H9 (cell line): ENCODE results near the gene PDCD1. TPM values are rescaled to one million over a fixed set of nuclear protein-coding genes. Genes with fewer than 3 reads are reported as not detected.

Source experiments
- DNase-seq: peaks from one replicate; pipeline ENCODE4 v3.0.0-alpha.2; 2017
- H2AFZ ChIP-seq: one replicate; pipeline ENCODE4 v1.6.1; 2013; ENCODE audit warnings: mild to moderate bottlenecking, low read length, control low read depth, moderate library complexity
- H2AK5ac ChIP-seq: 2 replicates; pipeline ENCODE4 v1.6.1; 2013; ENCODE audit warnings: low read length, control low read depth, mixed read lengths; ENCODE audit not compliant: insufficient read length
- H2BK120ac ChIP-seq: one replicate; pipeline ENCODE4 v1.6.1; 2013; ENCODE audit warnings: low read depth, mild to moderate bottlenecking, low read length, control low read depth, inconsistent platforms; ENCODE audit not compliant: poor library complexity, severe bottlenecking
- H2BK12ac ChIP-seq: 2 replicates; pipeline ENCODE4 v1.6.1; 2013; ENCODE audit warnings: low read length, control low read depth, mixed read lengths, low read depth; ENCODE audit not compliant: insufficient read length
- H2BK15ac ChIP-seq: 2 replicates; pipeline ENCODE4 v1.6.1; 2013; ENCODE audit warnings: low read depth, low read length, control low read depth
- H2BK20ac ChIP-seq: one replicate; pipeline ENCODE4 v1.6.1; 2013; ENCODE audit warnings: low read depth, mild to moderate bottlenecking, low read length, control low read depth, inconsistent platforms; ENCODE audit not compliant: poor library complexity, severe bottlenecking
- H2BK5ac ChIP-seq: 2 replicates; pipeline ENCODE4 v1.6.1; 2013; ENCODE audit warnings: low read length, control low read depth, mixed read lengths; ENCODE audit not compliant: insufficient read length
- H3K14ac ChIP-seq: 2 replicates; pipeline ENCODE4 v1.6.1; 2013; ENCODE audit warnings: low read length, control low read depth; ENCODE audit not compliant: insufficient read depth
- H3K18ac ChIP-seq: 2 replicates; pipeline ENCODE4 v1.6.1; 2013; ENCODE audit warnings: low read depth, mild to moderate bottlenecking, mixed read lengths, low read length, control low read depth; ENCODE audit not compliant: insufficient read length
- H3K23ac ChIP-seq: 2 replicates; pipeline ENCODE4 v1.6.1; 2013; ENCODE audit warnings: low read length, control low read depth, mixed read lengths, low read depth; ENCODE audit not compliant: insufficient read length
- H3K23me2 ChIP-seq: 2 replicates; pipeline ENCODE4 v1.6.1; 2013; ENCODE audit warnings: low read depth, mild to moderate bottlenecking, mixed read lengths, low read length, control low read depth; ENCODE audit not compliant: insufficient read length, poor library complexity, severe bottlenecking
- H3K27ac ChIP-seq: 2 replicates; pipeline ENCODE4 v1.5.1; 2013; ENCODE audit warnings: low read length, control low read depth, mixed read lengths, low read depth; ENCODE audit not compliant: insufficient read length
- H3K27me3 ChIP-seq: 2 replicates; pipeline ENCODE4 v1.6.1; 2013; ENCODE audit warnings: low read length, control low read depth, inconsistent platforms; ENCODE audit not compliant: insufficient read depth
- H3K4ac ChIP-seq: 2 replicates; pipeline ENCODE4 v1.6.1; 2013; ENCODE audit warnings: low read depth, mild to moderate bottlenecking, control low read depth, inconsistent platforms, low read length, moderate library complexity
- H3K4me1 ChIP-seq: 2 replicates; pipeline ENCODE4 v1.6.1; 2013; ENCODE audit warnings: low read length, control low read depth, inconsistent platforms; ENCODE audit not compliant: insufficient read depth
- H3K4me2 ChIP-seq: 2 replicates; pipeline ENCODE4 v1.6.1; 2013; ENCODE audit warnings: low read length, control low read depth, mixed read lengths; ENCODE audit not compliant: insufficient read length, insufficient read depth
- H3K56ac ChIP-seq: 2 replicates; pipeline ENCODE4 v1.6.1; 2013; ENCODE audit warnings: low read depth, mild to moderate bottlenecking, mixed read lengths, low read length, control low read depth; ENCODE audit not compliant: insufficient read length
- H3K79me1 ChIP-seq: 2 replicates; pipeline ENCODE4 v1.6.1; 2013; ENCODE audit warnings: low read depth, mild to moderate bottlenecking, moderate library complexity, low read length, control low read depth, inconsistent platforms; ENCODE audit not compliant: insufficient read depth, poor library complexity, severe bottlenecking
- H3K79me2 ChIP-seq: 2 replicates; pipeline ENCODE4 v1.6.1; 2013; ENCODE audit warnings: low read length, control low read depth, inconsistent platforms; ENCODE audit not compliant: insufficient read depth
- H3K9ac ChIP-seq: 2 replicates; pipeline ENCODE4 v1.6.1; 2013; ENCODE audit warnings: low read length, control low read depth, mixed read lengths; ENCODE audit not compliant: insufficient read length; ENCODE audit errors: extremely low read depth
- H3K9me3 ChIP-seq: one replicate; pipeline ENCODE4 v1.6.1; 2013; ENCODE audit warnings: low read depth, low read length, inconsistent platforms; ENCODE audit not compliant: control insufficient read depth
- H3T11ph ChIP-seq: one replicate; pipeline ENCODE4 v1.6.1; 2013; ENCODE audit warnings: mild to moderate bottlenecking, low read length, control low read depth, inconsistent platforms
- H4K20me1 ChIP-seq: one replicate; pipeline ENCODE4 v1.6.1; 2013; ENCODE audit not compliant: control insufficient read depth, insufficient read length, insufficient read depth
- H4K5ac ChIP-seq: 2 replicates; pipeline ENCODE4 v1.6.1; 2013; ENCODE audit warnings: low read depth, mild to moderate bottlenecking, mixed read lengths, low read length, control low read depth; ENCODE audit not compliant: insufficient read length
- H4K8ac ChIP-seq: replicated peaks from 2 replicates; pipeline ENCODE4 v1.6.1; 2013; ENCODE audit warnings: low read length, control low read depth, mixed read lengths, low read depth; ENCODE audit not compliant: insufficient read length
- H4K91ac ChIP-seq: 2 replicates; pipeline ENCODE4 v1.6.1; 2013; ENCODE audit warnings: low read depth, mild to moderate bottlenecking, moderate library complexity, mixed read lengths, low read length, control low read depth; ENCODE audit not compliant: insufficient read length
- H3K27ac Mint-ChIP-seq, 3 experiments: 2 replicates in 2 of 3; 3 replicates in 1 of 3; pipeline ENCODE4 v1.8.0; 2020 to 2021; ENCODE audit warnings: mixed read lengths in 3 of 3, mild to moderate bottlenecking in 1 of 3, moderate library complexity in 1 of 3
- H3K27me3 Mint-ChIP-seq: 2 replicates; pipeline ENCODE4 v1.8.0; 2021; ENCODE audit warnings: low read depth, mild to moderate bottlenecking, moderate library complexity, mixed read lengths
- H3K36me3 Mint-ChIP-seq, 3 experiments: 2 replicates in 2 of 3; 3 replicates in 1 of 3; pipeline ENCODE4 v1.8.0; 2020 to 2021; ENCODE audit warnings: low read depth in 3 of 3, mixed read lengths in 3 of 3; ENCODE audit not compliant: insufficient read depth in 1 of 3
- H3K4me1 Mint-ChIP-seq, 2 experiments: 2 replicates each; pipeline ENCODE4 v1.8.0; 2020; ENCODE audit warnings: mixed read lengths in 2 of 2
- H3K4me3 Mint-ChIP-seq, 2 experiments: 2 replicates in 1 of 2; 3 replicates in 1 of 2; pipeline ENCODE4 v1.8.0; 2020 to 2021; ENCODE audit warnings: mild to moderate bottlenecking in 2 of 2, mixed read lengths in 2 of 2, moderate library complexity in 1 of 2
- H3K9me3 Mint-ChIP-seq, 2 experiments: 2 replicates in 1 of 2; 3 replicates in 1 of 2; pipeline ENCODE4 v1.8.0; 2020; ENCODE audit warnings: mild to moderate bottlenecking in 2 of 2, mixed read lengths in 2 of 2, moderate library complexity in 1 of 2
- CTCF ChIP-seq: fragments of 200-600 bp; sonication (generic); conservative IDR thresholded peaks from 3 replicates; pipeline ENCODE4 v1.8.0; 2021; ENCODE audit warnings: antibody characterized with exemption, mild to moderate bottlenecking
- WGBS: extraction: QIAGEN DNeasy Blood & Tissue Kit; methylation state at CpG from one replicate; pipeline ENCODE4 v1.1.7; 2013; ENCODE audit warnings: missing lambda C conversion rate, low lambda C conversion rate, mixed read lengths; ENCODE audit not compliant: insufficient read length; ENCODE audit errors: extremely low coverage; 5-methylcytosine and 5-hydroxymethylcytosine counted together
- total RNA-seq: library from RNA; stranded (reverse); gene quantifications from 2 replicates; pipeline ENCODE4 v1.2.1, GENCODE V29; 2021

PDCD1 gene
- total RNA-seq, 1 experiment from 2014 or later: 1.6 TPM

GRCh38 chr2:241855245-241855887, 3.3 kb downstream of the PDCD1 start:
- no peak overlapping the region for H2BK20ac ChIP-seq
- no peak overlapping the region for H3K4me2 ChIP-seq
- no peak overlapping the region for H2BK12ac ChIP-seq
- H2BK120ac ChIP-seq: no peak overlapping the region
- H3K23ac ChIP-seq: no peak overlapping the region
- H3K36me3 Mint-ChIP-seq: no peaks in the 10 kb centered on the region
- H3K4me3 Mint-ChIP-seq: no peak overlapping the region
- H3K27me3 Mint-ChIP-seq: peaks cover 2% of the 10 kb centered on the region; the same call in 1 of the 2 replicates
- no peaks in the 10 kb centered on the region for H3K4me1 ChIP-seq
- no peak overlapping the region for H4K91ac ChIP-seq
- H3K79me1 ChIP-seq: no peaks in the 10 kb centered on the region
- H2AK5ac ChIP-seq: no peak overlapping the region
- no peak overlapping the region for H3K27ac ChIP-seq
- H3T11ph ChIP-seq: no peak overlapping the region
- no peaks in the 10 kb centered on the region for H3K79me2 ChIP-seq
- no peak for DNase-seq
- no peaks in the 10 kb centered on the region for H4K20me1 ChIP-seq
- no peak for TF ChIP-seq CTCF
- no peaks in the 10 kb centered on the region for H3K27me3 ChIP-seq
- no peak overlapping the region for H2BK5ac ChIP-seq
- H4K5ac ChIP-seq: no peak overlapping the region
- no peak overlapping the region for H2AFZ ChIP-seq
- H4K8ac ChIP-seq: no peak overlapping the region
- H3K9ac ChIP-seq: no peak overlapping the region
- H3K4me1 Mint-ChIP-seq: peaks cover 2 to 6% of the 10 kb centered on the region in 2 experiments; a peak in 1 of 4 replicates
- no CpG with 5 or more reads among the region's 18 CpGs for WGBS
- no peaks in the 10 kb centered on the region for H3K23me2 ChIP-seq
- H3K18ac ChIP-seq: no peak overlapping the region
- no peaks in the 10 kb centered on the region for H3K9me3 Mint-ChIP-seq
- H3K14ac ChIP-seq: no peak overlapping the region; the same call in 1 of the 2 replicates
- H3K27ac Mint-ChIP-seq: no peak overlapping the region; a peak in 1 of 7 replicates
- H2BK15ac ChIP-seq: no peak overlapping the region
- no peak overlapping the region for H3K56ac ChIP-seq
- H3K9me3 ChIP-seq: no peaks in the 10 kb centered on the region
- H3K4ac ChIP-seq: no peak overlapping the region
